ENCODE results near the gene AREG.

- TF ChIP-seq CTCF (optimal IDR thresholded peaks at IDR 0.05 in 1 of 3, IDR thresholded peaks at IDR 0.05 in 1 of 3, conservative IDR thresholded peaks at IDR 0.05 in 1 of 3; ENCODE audit: extremely low read depth in 1 of 3, insufficient read depth in 2 of 3, low read length in 3 of 3) (no peak), EZH2 (IDR thresholded peaks at IDR 0.05; ENCODE audit: low read length) (no peak)
These were observed 18.8 kb upstream of the AREG start for GRCh38 chr4:74426101-74426500.
